CD4-positive, alpha-beta T cell treated with Interleukin-4 for 4 hours (primary cell): ENCODE measurements around the gene FOXJ1.

Experiments used
- DNase-seq: peaks from one replicate; pipeline ENCODE4 v3.0.0-alpha.2; 2020

The FOXJ1 gene

DNA sequence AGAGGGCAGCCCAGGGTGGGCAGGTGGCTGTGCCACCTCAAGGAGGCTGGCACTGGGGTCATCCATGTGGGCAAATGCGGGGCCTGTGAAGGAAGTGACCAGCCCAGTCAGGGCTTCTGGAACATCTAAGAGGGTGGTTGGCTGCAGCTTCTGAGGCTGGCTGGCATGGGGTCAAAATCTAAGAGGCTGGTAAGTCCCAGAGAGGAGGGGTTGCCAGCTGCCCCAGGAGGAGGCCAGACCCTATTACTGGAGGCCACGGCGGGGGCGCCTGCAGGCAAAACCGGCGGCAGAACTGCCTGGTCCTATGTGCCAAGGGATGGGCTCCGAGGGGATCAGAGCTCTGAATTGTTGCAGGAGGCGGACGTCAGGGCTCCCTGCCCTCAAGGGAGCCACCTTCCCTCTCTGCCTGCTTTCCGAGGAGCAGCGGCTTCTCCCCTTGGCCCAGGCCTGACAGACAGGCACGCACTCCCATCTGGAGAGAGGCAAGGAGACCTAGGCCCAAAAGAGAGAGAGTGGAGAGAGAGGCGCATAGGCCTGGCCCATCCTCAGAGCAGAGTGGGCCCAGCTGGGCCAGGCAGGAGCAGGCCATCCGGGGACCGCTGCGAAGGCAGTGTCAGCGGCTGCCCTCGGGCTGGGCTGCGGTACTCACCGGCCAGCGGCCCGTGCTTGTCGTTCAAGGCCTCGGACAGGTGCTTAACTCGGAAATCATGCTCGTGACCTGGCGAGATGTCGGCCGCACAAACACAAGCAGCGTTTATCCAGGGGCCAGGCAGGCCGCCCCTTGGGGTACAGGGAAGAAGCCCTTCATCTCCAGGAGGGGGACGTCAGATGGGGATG lies 51.1 kb downstream of the FOXJ1 start:
- DNase-seq = no peak

DNA sequence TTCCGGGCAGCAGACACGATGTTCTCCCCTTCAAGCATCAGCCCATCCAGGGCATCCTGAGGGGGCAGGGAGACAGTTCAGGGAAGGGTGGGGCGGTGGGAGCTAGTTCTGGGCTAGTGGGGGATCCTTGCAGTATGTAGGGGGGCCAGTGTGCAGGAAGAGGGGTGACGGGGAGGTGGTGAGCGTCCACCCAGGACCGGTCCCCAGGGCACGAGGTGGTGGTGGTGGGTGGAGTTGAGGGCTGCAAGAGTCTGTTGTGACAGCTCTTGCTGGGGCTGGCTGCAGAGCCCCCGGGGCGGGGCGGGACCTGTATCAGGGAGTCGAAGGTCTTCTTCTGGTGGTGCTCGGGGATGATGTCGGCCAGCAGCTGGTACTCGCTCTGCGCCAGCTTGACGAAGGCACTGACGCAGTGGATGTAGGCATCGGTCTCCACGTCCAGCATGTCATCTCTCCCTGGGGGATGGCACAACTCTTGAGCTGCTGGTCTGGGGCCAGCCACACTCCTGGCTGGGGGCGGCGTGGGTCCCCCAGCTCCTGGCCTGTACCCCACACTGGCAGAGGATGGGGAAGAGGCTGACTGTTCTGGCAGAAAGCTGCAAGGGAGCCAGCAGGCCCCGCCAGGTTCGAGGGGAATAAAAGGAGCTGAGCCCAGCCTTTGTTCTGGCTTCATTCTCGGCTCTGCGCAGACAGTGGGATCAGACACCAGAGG lies 52.0 kb downstream of the FOXJ1 start:
- DNase-seq = no peak

DNA sequence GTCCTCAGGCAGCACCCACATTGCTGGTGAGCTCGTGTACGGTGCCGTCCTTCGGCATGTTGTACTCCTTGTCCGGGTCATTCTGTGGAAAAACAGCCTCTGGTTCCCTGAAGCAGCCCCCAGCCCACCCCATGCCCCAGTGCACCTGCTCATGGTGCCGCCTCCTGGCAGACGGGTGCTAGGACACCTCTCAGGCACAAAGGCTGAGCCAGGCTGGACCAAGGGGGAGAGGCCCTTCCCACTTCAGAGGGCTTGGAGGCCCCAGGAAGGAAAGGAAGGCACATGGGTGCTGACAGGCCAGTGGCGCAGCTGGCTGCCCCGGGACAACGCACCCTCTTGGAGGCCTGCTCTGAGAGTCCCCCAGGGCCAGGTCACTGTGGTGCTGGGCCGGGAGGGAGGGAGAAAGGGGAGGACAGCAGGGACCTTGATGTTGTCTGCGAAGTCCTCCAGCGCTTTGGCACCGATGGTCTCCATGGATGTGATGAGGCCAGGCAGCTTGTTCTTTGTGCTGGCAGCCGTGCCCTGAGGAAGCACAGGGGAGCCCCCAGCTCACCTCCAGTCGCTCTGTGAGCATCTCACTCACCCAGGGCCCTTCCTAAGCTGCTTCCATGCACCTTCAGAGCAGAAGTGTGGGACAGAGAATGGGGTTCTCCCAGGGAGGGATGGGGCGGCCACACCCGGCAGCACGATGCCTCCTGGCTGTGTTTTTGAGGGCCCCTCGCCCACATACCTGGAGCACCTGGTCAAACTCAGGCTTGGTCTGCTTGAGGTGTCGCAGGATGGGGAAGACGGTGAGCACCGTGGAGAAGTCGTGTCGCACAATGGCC lies 52.8 kb downstream of the FOXJ1 start:
- DNase-seq = no peak

DNA sequence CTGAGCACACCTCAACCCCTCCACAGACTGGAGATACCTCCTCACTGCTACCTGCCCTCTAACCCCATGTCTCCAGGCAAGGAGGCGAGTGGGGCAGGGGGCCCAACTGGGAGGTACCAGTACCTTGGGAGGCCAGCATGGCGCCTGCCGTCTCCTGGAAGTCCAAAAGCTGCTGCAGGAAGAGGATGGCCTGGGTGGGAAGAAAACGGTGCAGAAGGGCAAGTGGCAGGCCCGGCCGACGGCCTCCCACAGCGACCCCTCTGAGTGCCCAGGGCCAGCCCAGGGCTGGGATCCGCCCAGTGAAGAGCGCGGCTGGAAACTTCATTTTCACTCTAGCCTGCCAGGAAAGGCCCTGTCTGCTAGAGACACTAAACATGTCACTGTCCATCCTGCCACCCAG lies 53.5 kb downstream of the FOXJ1 start:
- no peak for DNase-seq

DNA sequence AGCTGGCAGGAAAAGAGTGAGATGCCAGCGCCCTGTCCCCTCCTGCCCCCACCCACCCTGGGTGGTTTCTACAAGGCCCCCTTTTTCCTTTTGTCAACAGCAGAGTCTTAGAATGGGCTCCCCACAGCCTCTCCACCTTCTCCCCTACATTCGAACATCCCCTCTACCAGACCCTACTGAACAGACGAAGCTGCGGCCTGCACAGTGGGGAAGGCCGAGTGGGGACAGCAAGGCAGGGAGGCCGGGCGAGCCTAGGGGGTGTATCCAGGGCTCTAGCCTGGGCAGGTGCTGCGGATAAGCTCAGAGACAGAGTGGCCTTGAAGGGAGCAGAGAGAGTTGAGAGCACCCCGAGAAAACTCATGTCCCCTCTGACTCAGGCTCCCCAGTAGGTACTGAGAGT lies 54.7 kb downstream of the FOXJ1 start:
- DNase-seq = no peak
